ENCODE results near the gene ZNF655.

Gene ZNF655

DNA sequence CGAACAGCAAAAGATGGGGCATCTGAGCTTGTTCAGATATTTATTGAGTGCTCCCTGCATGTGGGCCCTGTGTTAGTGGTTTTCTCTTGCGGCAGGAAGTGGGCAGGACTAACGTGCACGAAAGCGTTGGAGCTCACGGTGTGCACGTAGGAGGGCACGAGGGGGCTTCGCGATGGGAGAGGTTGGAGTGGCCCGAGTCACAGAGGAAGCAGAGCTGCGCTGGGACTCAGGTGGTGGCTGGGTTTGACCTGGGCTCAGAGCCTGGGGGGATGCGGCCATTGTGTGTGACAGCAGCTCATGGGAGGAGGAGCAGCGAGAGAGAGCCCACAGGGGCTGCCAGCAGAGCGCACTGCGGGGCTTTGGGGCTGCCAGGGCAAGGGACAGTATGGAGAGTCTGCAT, 66.0 kb downstream of the ZNF655 start:
- DNase-seq (ENCODE audit: low read depth in 2 of 2), result no peak
- TF ChIP-seq, protein P1, sequence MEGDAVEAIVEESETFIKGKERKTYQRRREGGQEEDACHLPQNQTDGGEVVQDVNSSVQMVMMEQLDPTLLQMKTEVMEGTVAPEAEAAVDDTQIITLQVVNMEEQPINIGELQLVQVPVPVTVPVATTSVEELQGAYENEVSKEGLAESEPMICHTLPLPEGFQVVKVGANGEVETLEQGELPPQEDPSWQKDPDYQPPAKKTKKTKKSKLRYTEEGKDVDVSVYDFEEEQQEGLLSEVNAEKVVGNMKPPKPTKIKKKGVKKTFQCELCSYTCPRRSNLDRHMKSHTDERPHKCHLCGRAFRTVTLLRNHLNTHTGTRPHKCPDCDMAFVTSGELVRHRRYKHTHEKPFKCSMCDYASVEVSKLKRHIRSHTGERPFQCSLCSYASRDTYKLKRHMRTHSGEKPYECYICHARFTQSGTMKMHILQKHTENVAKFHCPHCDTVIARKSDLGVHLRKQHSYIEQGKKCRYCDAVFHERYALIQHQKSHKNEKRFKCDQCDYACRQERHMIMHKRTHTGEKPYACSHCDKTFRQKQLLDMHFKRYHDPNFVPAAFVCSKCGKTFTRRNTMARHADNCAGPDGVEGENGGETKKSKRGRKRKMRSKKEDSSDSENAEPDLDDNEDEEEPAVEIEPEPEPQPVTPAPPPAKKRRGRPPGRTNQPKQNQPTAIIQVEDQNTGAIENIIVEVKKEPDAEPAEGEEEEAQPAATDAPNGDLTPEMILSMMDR (IDR thresholded peaks at IDR 0.05; ENCODE audit: low read depth, low read length), result no peak
- H3K4me3 ChIP-seq (replicated peaks in 1 of 2; ENCODE audit: low read depth in 2 of 2, low read length in 2 of 2), result no peak overlapping the region

DNA sequence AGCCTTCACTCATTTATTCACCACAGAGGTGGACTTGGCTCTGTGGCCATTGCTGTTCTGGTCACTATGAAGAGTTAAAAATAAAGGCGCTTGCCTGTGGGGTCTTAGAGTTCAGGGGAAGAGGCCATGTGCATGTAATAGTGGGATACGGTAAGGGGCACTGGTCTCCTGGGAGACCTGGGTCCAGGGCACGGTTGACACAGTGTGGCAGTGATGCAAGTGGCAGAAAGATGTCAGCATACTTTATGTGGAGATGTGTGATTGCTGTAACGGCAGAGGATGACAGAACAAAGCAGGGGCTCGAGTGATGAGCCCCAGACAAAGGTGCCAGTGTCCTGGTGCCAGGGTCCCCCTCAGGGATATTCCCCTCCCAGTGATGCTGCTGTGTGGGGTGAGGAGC, 66.9 kb downstream of the ZNF655 start:
- H3K4me3 ChIP-seq (replicated peaks in 1 of 2; ENCODE audit: low read depth in 2 of 2, low read length in 2 of 2), result no peak overlapping the region
- DNase-seq (ENCODE audit: low read depth in 2 of 2), result no peak
- TF ChIP-seq, protein P1 (IDR thresholded peaks at IDR 0.05; ENCODE audit: low read depth, low read length), result no peak

DNA sequence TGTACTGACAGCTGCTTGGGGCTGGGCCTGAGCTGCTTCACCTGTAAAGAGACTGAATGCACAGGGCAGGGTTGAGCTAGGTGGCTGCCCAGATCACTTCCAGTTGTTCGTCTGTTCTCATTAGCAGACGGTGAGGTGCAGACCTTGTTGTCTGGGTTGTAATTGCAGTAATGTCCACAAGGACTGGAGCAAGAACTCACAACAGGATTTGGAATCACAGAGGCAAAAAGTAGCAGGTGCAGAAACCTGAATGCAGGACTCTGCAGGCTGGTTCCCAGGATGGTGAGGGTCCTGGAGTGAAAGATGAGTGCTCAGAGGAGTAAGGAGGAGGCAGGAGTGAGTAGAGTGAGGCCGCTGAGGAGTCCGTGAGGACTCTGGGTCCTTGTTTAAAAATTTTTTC, 67.5 kb downstream of the ZNF655 start:
- DNase-seq (ENCODE audit: low read depth in 2 of 2), result no peak
- TF ChIP-seq, protein P1 (IDR thresholded peaks at IDR 0.05; ENCODE audit: low read depth, low read length), result no peak
- no peak overlapping the region for H3K4me3 ChIP-seq (replicated peaks in 1 of 2; ENCODE audit: low read depth in 2 of 2, low read length in 2 of 2)

All from cardiac fibroblast (primary cell).